H9 (cell line): ENCODE data around the gene GORASP1. TPM values are rescaled to one million over a fixed set of nuclear protein-coding genes. Genes with fewer than 3 reads are reported as not detected.

ENCODE experiments used
- DNase-seq: peaks from one replicate; pipeline ENCODE4 v3.0.0-alpha.2; 2017
- H2AFZ ChIP-seq: one replicate; pipeline ENCODE4 v1.6.1; 2013; ENCODE audit warnings: mild to moderate bottlenecking, low read length, control low read depth, moderate library complexity
- H2AK5ac ChIP-seq: 2 replicates; pipeline ENCODE4 v1.6.1; 2013; ENCODE audit warnings: low read length, control low read depth, mixed read lengths; ENCODE audit not compliant: insufficient read length
- H2BK120ac ChIP-seq: one replicate; pipeline ENCODE4 v1.6.1; 2013; ENCODE audit warnings: low read depth, mild to moderate bottlenecking, low read length, control low read depth, inconsistent platforms; ENCODE audit not compliant: poor library complexity, severe bottlenecking
- H2BK12ac ChIP-seq: 2 replicates; pipeline ENCODE4 v1.6.1; 2013; ENCODE audit warnings: low read length, control low read depth, mixed read lengths, low read depth; ENCODE audit not compliant: insufficient read length
- H2BK15ac ChIP-seq: 2 replicates; pipeline ENCODE4 v1.6.1; 2013; ENCODE audit warnings: low read depth, low read length, control low read depth
- H2BK20ac ChIP-seq: one replicate; pipeline ENCODE4 v1.6.1; 2013; ENCODE audit warnings: low read depth, mild to moderate bottlenecking, low read length, control low read depth, inconsistent platforms; ENCODE audit not compliant: poor library complexity, severe bottlenecking
- H2BK5ac ChIP-seq: 2 replicates; pipeline ENCODE4 v1.6.1; 2013; ENCODE audit warnings: low read length, control low read depth, mixed read lengths; ENCODE audit not compliant: insufficient read length
- H3K14ac ChIP-seq: 2 replicates; pipeline ENCODE4 v1.6.1; 2013; ENCODE audit warnings: low read length, control low read depth; ENCODE audit not compliant: insufficient read depth
- H3K18ac ChIP-seq: 2 replicates; pipeline ENCODE4 v1.6.1; 2013; ENCODE audit warnings: low read depth, mild to moderate bottlenecking, mixed read lengths, low read length, control low read depth; ENCODE audit not compliant: insufficient read length
- H3K23ac ChIP-seq: 2 replicates; pipeline ENCODE4 v1.6.1; 2013; ENCODE audit warnings: low read length, control low read depth, mixed read lengths, low read depth; ENCODE audit not compliant: insufficient read length
- H3K23me2 ChIP-seq: 2 replicates; pipeline ENCODE4 v1.6.1; 2013; ENCODE audit warnings: low read depth, mild to moderate bottlenecking, mixed read lengths, low read length, control low read depth; ENCODE audit not compliant: insufficient read length, poor library complexity, severe bottlenecking
- H3K27ac ChIP-seq: 2 replicates; pipeline ENCODE4 v1.5.1; 2013; ENCODE audit warnings: low read length, control low read depth, mixed read lengths, low read depth; ENCODE audit not compliant: insufficient read length
- H3K27me3 ChIP-seq: 2 replicates; pipeline ENCODE4 v1.6.1; 2013; ENCODE audit warnings: low read length, control low read depth, inconsistent platforms; ENCODE audit not compliant: insufficient read depth
- H3K4ac ChIP-seq: 2 replicates; pipeline ENCODE4 v1.6.1; 2013; ENCODE audit warnings: low read depth, mild to moderate bottlenecking, control low read depth, inconsistent platforms, low read length, moderate library complexity
- H3K4me1 ChIP-seq: 2 replicates; pipeline ENCODE4 v1.6.1; 2013; ENCODE audit warnings: low read length, control low read depth, inconsistent platforms; ENCODE audit not compliant: insufficient read depth
- H3K4me2 ChIP-seq: 2 replicates; pipeline ENCODE4 v1.6.1; 2013; ENCODE audit warnings: low read length, control low read depth, mixed read lengths; ENCODE audit not compliant: insufficient read length, insufficient read depth
- H3K56ac ChIP-seq: 2 replicates; pipeline ENCODE4 v1.6.1; 2013; ENCODE audit warnings: low read depth, mild to moderate bottlenecking, mixed read lengths, low read length, control low read depth; ENCODE audit not compliant: insufficient read length
- H3K79me1 ChIP-seq: 2 replicates; pipeline ENCODE4 v1.6.1; 2013; ENCODE audit warnings: low read depth, mild to moderate bottlenecking, moderate library complexity, low read length, control low read depth, inconsistent platforms; ENCODE audit not compliant: insufficient read depth, poor library complexity, severe bottlenecking
- H3K79me2 ChIP-seq: 2 replicates; pipeline ENCODE4 v1.6.1; 2013; ENCODE audit warnings: low read length, control low read depth, inconsistent platforms; ENCODE audit not compliant: insufficient read depth
- H3K9ac ChIP-seq: 2 replicates; pipeline ENCODE4 v1.6.1; 2013; ENCODE audit warnings: low read length, control low read depth, mixed read lengths; ENCODE audit not compliant: insufficient read length; ENCODE audit errors: extremely low read depth
- H3K9me3 ChIP-seq: one replicate; pipeline ENCODE4 v1.6.1; 2013; ENCODE audit warnings: low read depth, low read length, inconsistent platforms; ENCODE audit not compliant: control insufficient read depth
- H3T11ph ChIP-seq: one replicate; pipeline ENCODE4 v1.6.1; 2013; ENCODE audit warnings: mild to moderate bottlenecking, low read length, control low read depth, inconsistent platforms
- H4K20me1 ChIP-seq: one replicate; pipeline ENCODE4 v1.6.1; 2013; ENCODE audit not compliant: control insufficient read depth, insufficient read length, insufficient read depth
- H4K5ac ChIP-seq: 2 replicates; pipeline ENCODE4 v1.6.1; 2013; ENCODE audit warnings: low read depth, mild to moderate bottlenecking, mixed read lengths, low read length, control low read depth; ENCODE audit not compliant: insufficient read length
- H4K8ac ChIP-seq: replicated peaks from 2 replicates; pipeline ENCODE4 v1.6.1; 2013; ENCODE audit warnings: low read length, control low read depth, mixed read lengths, low read depth; ENCODE audit not compliant: insufficient read length
- H4K91ac ChIP-seq: 2 replicates; pipeline ENCODE4 v1.6.1; 2013; ENCODE audit warnings: low read depth, mild to moderate bottlenecking, moderate library complexity, mixed read lengths, low read length, control low read depth; ENCODE audit not compliant: insufficient read length
- H3K27ac Mint-ChIP-seq, 3 experiments: 2 replicates in 2 of 3; 3 replicates in 1 of 3; pipeline ENCODE4 v1.8.0; 2020 to 2021; ENCODE audit warnings: mixed read lengths in 3 of 3, mild to moderate bottlenecking in 1 of 3, moderate library complexity in 1 of 3
- H3K27me3 Mint-ChIP-seq: 2 replicates; pipeline ENCODE4 v1.8.0; 2021; ENCODE audit warnings: low read depth, mild to moderate bottlenecking, moderate library complexity, mixed read lengths
- H3K36me3 Mint-ChIP-seq, 3 experiments: 2 replicates in 2 of 3; 3 replicates in 1 of 3; pipeline ENCODE4 v1.8.0; 2020 to 2021; ENCODE audit warnings: low read depth in 3 of 3, mixed read lengths in 3 of 3; ENCODE audit not compliant: insufficient read depth in 1 of 3
- H3K4me1 Mint-ChIP-seq, 2 experiments: 2 replicates each; pipeline ENCODE4 v1.8.0; 2020; ENCODE audit warnings: mixed read lengths in 2 of 2
- H3K4me3 Mint-ChIP-seq, 2 experiments: 2 replicates in 1 of 2; 3 replicates in 1 of 2; pipeline ENCODE4 v1.8.0; 2020 to 2021; ENCODE audit warnings: mild to moderate bottlenecking in 2 of 2, mixed read lengths in 2 of 2, moderate library complexity in 1 of 2
- H3K9me3 Mint-ChIP-seq, 2 experiments: 2 replicates in 1 of 2; 3 replicates in 1 of 2; pipeline ENCODE4 v1.8.0; 2020; ENCODE audit warnings: mild to moderate bottlenecking in 2 of 2, mixed read lengths in 2 of 2, moderate library complexity in 1 of 2
- WGBS: extraction: QIAGEN DNeasy Blood & Tissue Kit; methylation state at CpG from one replicate; pipeline ENCODE4 v1.1.7; 2013; ENCODE audit warnings: missing lambda C conversion rate, low lambda C conversion rate, mixed read lengths; ENCODE audit not compliant: insufficient read length; ENCODE audit errors: extremely low coverage; 5-methylcytosine and 5-hydroxymethylcytosine counted together
- total RNA-seq: library from RNA; stranded (reverse); gene quantifications from 2 replicates; pipeline ENCODE4 v1.2.1, GENCODE V29; 2021
- TF ChIP-seq, protein P1 (sequence below): fragments of 200-600 bp; sonication (generic); conservative IDR thresholded peaks from 3 replicates; pipeline ENCODE4 v1.8.0; 2021; ENCODE audit warnings: antibody characterized with exemption, mild to moderate bottlenecking

The GORASP1 gene
- total RNA-seq, 1 experiment from 2014 or later = 37.4 TPM

DNA sequence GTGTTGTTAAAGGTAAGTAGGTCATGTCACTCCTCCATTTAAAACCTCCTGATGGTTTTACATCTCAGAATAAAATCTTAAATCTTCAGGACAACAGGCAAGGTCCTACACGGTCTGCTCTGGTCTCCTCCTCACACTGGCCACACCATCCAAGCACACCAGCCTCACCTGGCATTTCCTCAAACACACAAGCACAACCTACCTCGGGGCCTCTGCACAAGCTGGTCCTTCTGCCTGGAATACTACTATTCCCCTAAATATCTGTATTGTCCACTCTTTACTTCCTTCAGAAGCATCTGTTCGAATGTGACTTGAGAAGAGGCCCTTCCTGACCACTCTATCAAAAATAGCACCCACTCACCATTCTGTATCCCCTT is 1.8 kb downstream of the GORASP1 start:
- no peak overlapping the region for H2AFZ ChIP-seq
- no peak overlapping the region for H4K8ac ChIP-seq
- no peaks in the 10 kb centered on the region for H3K9me3 Mint-ChIP-seq
- TF ChIP-seq, protein P1, sequence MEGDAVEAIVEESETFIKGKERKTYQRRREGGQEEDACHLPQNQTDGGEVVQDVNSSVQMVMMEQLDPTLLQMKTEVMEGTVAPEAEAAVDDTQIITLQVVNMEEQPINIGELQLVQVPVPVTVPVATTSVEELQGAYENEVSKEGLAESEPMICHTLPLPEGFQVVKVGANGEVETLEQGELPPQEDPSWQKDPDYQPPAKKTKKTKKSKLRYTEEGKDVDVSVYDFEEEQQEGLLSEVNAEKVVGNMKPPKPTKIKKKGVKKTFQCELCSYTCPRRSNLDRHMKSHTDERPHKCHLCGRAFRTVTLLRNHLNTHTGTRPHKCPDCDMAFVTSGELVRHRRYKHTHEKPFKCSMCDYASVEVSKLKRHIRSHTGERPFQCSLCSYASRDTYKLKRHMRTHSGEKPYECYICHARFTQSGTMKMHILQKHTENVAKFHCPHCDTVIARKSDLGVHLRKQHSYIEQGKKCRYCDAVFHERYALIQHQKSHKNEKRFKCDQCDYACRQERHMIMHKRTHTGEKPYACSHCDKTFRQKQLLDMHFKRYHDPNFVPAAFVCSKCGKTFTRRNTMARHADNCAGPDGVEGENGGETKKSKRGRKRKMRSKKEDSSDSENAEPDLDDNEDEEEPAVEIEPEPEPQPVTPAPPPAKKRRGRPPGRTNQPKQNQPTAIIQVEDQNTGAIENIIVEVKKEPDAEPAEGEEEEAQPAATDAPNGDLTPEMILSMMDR = no peak
- no peak overlapping the region for H4K5ac ChIP-seq
- H2BK5ac ChIP-seq = no peak overlapping the region
- no peak overlapping the region for H2BK15ac ChIP-seq
- H3K23me2 ChIP-seq = peaks cover 15% of the 10 kb centered on the region
- no peaks in the 10 kb centered on the region for H3K4me1 ChIP-seq
- H3K4me2 ChIP-seq = no peak overlapping the region
- H3K79me1 ChIP-seq = no peaks in the 10 kb centered on the region
- no peaks in the 10 kb centered on the region for H4K20me1 ChIP-seq
- H2BK120ac ChIP-seq = no peak overlapping the region
- 0 out of 2 replicates have a peak, but pooled peaks cover 4% of the 10 kb centered on the region for H3K27me3 ChIP-seq
- H3K56ac ChIP-seq = no peak overlapping the region
- H3K27ac ChIP-seq = no peak overlapping the region
- peaks cover 20 to 21% of the 10 kb centered on the region in 2 experiments for H3K4me1 Mint-ChIP-seq
- H2BK12ac ChIP-seq = no peak overlapping the region
- H3K27me3 Mint-ChIP-seq = peaks cover 24% of the 10 kb centered on the region
- no peak overlapping the region for H3K23ac ChIP-seq
- H3K27ac Mint-ChIP-seq = no peak overlapping the region
- H3T11ph ChIP-seq = no peak overlapping the region
- H2BK20ac ChIP-seq = no peak overlapping the region
- H3K4me3 Mint-ChIP-seq = peak overlapping the region; percentile 94 to 95; a peak in 3 of 5 replicates
- no peaks in the 10 kb centered on the region for H3K9me3 ChIP-seq
- H3K18ac ChIP-seq = no peak overlapping the region
- no peak overlapping the region for H3K9ac ChIP-seq
- no peak overlapping the region for H4K91ac ChIP-seq
- no peak overlapping the region for H2AK5ac ChIP-seq
- no peak overlapping the region for H3K14ac ChIP-seq
- peaks cover 0 to 4% (median 0%) of the 10 kb centered on the region in 3 experiments; a peak in 3 of 7 replicates for H3K36me3 Mint-ChIP-seq
- H3K4ac ChIP-seq = no peak overlapping the region
- no peaks in the 10 kb centered on the region; the same call in 1 of the 2 replicates for H3K79me2 ChIP-seq
- no peak for DNase-seq
- no CpG with 5 or more reads among the region's 3 CpGs for WGBS
